GM12874 (cell line): ENCODE data around the gene RGS3.

Experiments
- CTCF ChIP-seq: IDR thresholded peaks from 2 replicates; pipeline ENCODE4 v1.5.1; 2011; ENCODE audit warnings: low read depth, mild to moderate bottlenecking, control low read depth, low read length, moderate library complexity; ENCODE audit not compliant: insufficient read depth

The RGS3 gene

GRCh38 chr9:113599646-113600022 is 136.1 kb downstream of the RGS3 start:
- no peak for TF ChIP-seq CTCF

DNA sequence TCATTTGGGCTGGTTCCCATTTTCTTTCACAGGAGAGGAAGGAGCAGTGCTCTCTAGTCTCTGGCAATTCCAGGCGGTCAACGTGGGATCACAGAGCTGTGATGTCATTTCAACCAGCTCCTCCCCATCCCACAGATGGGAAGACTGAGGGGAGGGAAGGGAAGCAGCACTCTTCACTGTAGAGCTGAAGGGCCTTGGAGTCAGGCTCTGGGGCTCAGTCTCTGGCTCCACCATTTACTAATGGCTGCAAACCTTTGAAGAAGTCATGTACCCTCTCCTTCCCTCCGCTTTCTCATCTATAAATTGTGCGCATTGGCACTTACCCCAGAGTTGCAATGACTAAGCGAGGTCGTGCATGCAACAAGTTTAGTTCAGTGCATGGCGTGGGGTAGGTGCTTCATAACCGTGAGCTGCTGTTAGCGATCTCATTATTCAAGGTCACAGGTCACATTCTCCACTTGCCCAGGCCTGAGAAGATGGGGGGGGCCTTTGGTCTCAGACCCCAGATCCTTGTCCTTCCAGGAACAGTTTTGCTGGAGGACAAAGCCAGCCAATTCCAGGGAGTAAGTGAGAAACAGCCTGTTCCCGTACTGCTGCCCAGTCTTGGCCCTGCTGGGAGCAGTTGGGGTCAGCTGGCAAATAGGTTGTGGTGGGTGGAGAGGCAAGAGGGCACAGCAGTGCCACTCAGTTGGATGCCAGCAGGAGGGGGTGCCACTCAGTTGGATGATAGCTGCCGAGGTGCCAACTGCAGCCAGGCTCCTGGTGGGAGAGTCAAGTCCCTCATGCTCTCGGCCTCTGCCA is 136.7 kb downstream of the RGS3 start:
- TF ChIP-seq CTCF, result no peak

DNA sequence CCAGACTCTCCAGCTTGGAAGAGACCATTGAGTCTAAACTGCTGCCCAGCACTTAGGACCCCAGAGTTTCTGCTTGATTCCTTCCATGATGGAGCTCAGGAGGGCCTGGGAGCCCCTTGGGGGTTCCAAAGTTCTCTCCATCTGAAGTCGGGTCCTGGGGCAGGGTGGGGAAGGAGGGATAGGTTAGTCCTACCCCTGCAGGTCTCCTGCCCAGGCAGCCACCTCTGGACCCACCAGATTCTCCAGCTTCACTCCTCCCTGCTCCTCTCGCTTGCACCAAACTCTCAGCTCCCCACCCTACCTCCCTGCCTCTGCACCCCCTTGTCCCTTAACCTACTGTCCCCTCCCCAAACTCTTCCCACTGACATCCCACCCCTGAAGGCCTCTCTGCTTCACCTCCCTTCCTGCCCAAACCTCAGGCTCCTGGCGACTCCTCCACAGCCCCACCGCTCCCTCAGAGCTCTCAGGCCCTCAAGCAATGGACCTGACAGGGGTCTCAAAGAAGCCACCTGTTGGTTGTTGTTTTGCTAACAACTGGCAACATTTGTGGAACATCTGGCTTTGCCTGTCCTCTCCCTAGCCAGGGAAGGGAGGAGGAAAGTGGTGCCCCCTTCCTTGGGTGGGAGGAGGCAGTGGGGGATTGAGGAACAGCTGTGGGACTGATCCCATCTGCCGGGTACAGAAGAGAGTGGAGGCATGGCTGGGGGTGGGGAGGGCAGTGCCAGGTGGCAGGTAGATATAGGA is 137.5 kb downstream of the RGS3 start:
- no peak for TF ChIP-seq CTCF

- no peak for TF ChIP-seq CTCF
Observed at GRCh38 chr9:113601656-113602055, 138.1 kb downstream of the RGS3 start.

- TF ChIP-seq CTCF, result no peak
Observed at GRCh38 chr9:113602126-113603047, 138.9 kb downstream of the RGS3 start.

DNA sequence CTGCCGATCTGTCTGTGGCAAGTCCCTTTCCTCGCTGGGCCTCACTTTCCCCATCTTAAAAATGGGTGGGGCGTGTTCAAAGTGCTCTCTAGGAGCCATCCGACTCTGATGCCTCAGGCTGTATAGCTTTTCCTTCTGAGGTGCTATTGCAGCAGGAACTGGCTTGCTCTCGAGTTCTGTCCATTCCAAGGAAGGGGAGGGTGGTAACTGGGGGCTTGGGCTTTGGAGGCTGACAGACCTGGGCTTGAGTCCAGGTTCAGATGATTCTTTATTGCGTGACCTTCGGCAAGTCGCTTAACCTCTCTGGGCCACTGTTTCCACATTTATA is 139.5 kb downstream of the RGS3 start:
- no peak for TF ChIP-seq CTCF

- TF ChIP-seq CTCF, result no peak
Observed at GRCh38 chr9:113603773-113604172, 140.2 kb downstream of the RGS3 start.
